K562 (cell line): ENCODE data around the gene CFAP410. TPM values are rescaled to one million over a fixed set of nuclear protein-coding genes. Genes with fewer than 3 reads are reported as not detected.

ENCODE experiments used
- ATAC-seq: fragments of 200-7000 bp; cut with Tn5 transposase; 3 replicates; pipeline ENCODE4 v1.9.1; 2020; ENCODE audit warnings: moderate library complexity
- BruUV-seq: library from RNA; stranded (reverse); fragments of 400-500 nt; replicated peaks from 2 replicates; lab custom pipeline; 2021; lab: Mats Ljungman, UMichigan
- CTCF ChIA-PET: fragments of 300-600 bp; formaldehyde crosslinking; extraction: SDS; loops from one replicate; lab custom pipeline; 2021; ENCODE audit warnings: low intra/inter-chr PET ratio; lab: Yijun Ruan, JAX
- POLR2A ChIA-PET: fragments of 300-600, 350-650 bp; sonication (Branson Sonifier 250); formaldehyde crosslinking; extraction: SDS; loops from one replicate; lab custom pipeline; 2021; ENCODE audit warnings: antibody characterized with exemption, inconsistent platforms; lab: Yijun Ruan, JAX
- DNase-seq, 4 experiments: peaks; one replicate each; pipeline versions ENCODE4 v3.0.0 to v3.0.0-alpha.2; 2011 to 2018; ENCODE audit warnings: low spot score in 3 of 4, mixed read lengths in 3 of 4; ENCODE audit errors: extremely low read depth in 1 of 4
- FAIRE-seq: peaks from 2 replicates; lab custom pipeline; 2011; peaks lifted over from hg19 to GRCh38; lab: Jason Lieb, UNC
- H2AFZ ChIP-seq: 2 replicates; pipeline ENCODE4 v1.6.0; 2011; ENCODE audit warnings: low read depth, low read length, control low read depth, inconsistent platforms
- H3K27ac ChIP-seq: fragments of 200-600 bp; 3 replicates; pipeline ENCODE4 v1.8.0; 2011; ENCODE audit warnings: low read depth, mild to moderate bottlenecking, control low read depth, inconsistent platforms, low read length, moderate library complexity, mixed read lengths; ENCODE audit errors: extremely low read depth
- H3K27me3 ChIP-seq, 2 experiments: fragments of 300-600 bp in 1 of 2; 2 replicates in 1 of 2; 3 replicates in 1 of 2; pipeline versions ENCODE4 v1.6.0 to v1.8.0; 2011; ENCODE audit warnings: inconsistent platforms in 2 of 2, low read length in 2 of 2, mild to moderate bottlenecking in 1 of 2, mixed read lengths in 1 of 2, moderate library complexity in 1 of 2; ENCODE audit not compliant: control insufficient read depth in 2 of 2, insufficient read depth in 2 of 2
- H3K36me3 ChIP-seq: fragments of 300-600 bp; 3 replicates; pipeline ENCODE4 v1.8.0; 2011; ENCODE audit warnings: mild to moderate bottlenecking, low read length, inconsistent platforms; ENCODE audit not compliant: control insufficient read depth, insufficient read depth
- H3K4me1 ChIP-seq, 2 experiments: fragments of 200-600 bp in 1 of 2; replicated peaks in 1 of 2; 2 replicates in 1 of 2; 3 replicates in 1 of 2; pipeline versions ENCODE4 v1.5.1 to v1.8.0; 2011; ENCODE audit warnings: inconsistent platforms in 2 of 2, low read length in 2 of 2, mild to moderate bottlenecking in 1 of 2, mixed read lengths in 1 of 2, moderate library complexity in 1 of 2; ENCODE audit not compliant: control insufficient read depth in 2 of 2, insufficient read depth in 2 of 2
- H3K4me2 ChIP-seq: 2 replicates; pipeline ENCODE4 v1.6.1; 2011; ENCODE audit warnings: low read length, control low read depth, inconsistent platforms, mixed read lengths; ENCODE audit not compliant: insufficient read depth
- H3K4me3 ChIP-seq: fragments of 200-600 bp; sonication (generic), shearing (Covaris generic); 2 replicates; pipeline ENCODE4 v1.5.1; 2016; ENCODE audit warnings: control low read depth, inconsistent platforms
- H3K79me2 ChIP-seq: fragments of 200-600 bp; 3 replicates; pipeline ENCODE4 v1.8.0; 2011; ENCODE audit warnings: low read length, inconsistent platforms; ENCODE audit not compliant: control insufficient read depth, insufficient read depth
- H3K9ac ChIP-seq, 2 experiments: 2 replicates each; pipeline versions ENCODE4 v1.6.0 to v1.6.1; 2011; ENCODE audit warnings: low read depth in 2 of 2, low read length in 2 of 2, control low read depth in 1 of 2, inconsistent platforms in 1 of 2, mild to moderate bottlenecking in 1 of 2, mixed read lengths in 1 of 2; ENCODE audit not compliant: insufficient read depth in 1 of 2
- H3K9me1 ChIP-seq: one replicate; pipeline ENCODE4 v1.6.0; 2011; ENCODE audit warnings: inconsistent platforms, mild to moderate bottlenecking, low read length, moderate library complexity; ENCODE audit not compliant: control insufficient read depth, insufficient read depth
- H3K9me3 ChIP-seq: replicated peaks from 2 replicates; pipeline ENCODE4 v1.5.1; 2011; ENCODE audit warnings: low read depth, low read length, inconsistent platforms; ENCODE audit not compliant: control insufficient read depth, insufficient read depth
- H4K20me1 ChIP-seq: replicated peaks from 2 replicates; pipeline ENCODE4 v1.6.1; 2011; ENCODE audit warnings: low read length, inconsistent platforms, mixed read lengths; ENCODE audit not compliant: control insufficient read depth, insufficient read depth
- CUX1 ChIP-seq: fragments of 200-800 bp; sonication (Bioruptor generic); IDR thresholded peaks from 2 replicates; pipeline ENCODE4 v1.6.1; 2016; ENCODE audit warnings: missing genetic modification characterization, missing compliant biosample characterization
- HNRNPL ChIP-seq: fragments of 200-400 bp; formaldehyde crosslinking; IDR thresholded peaks from 2 replicates; pipeline ENCODE4 v1.6.1; 2017; ENCODE audit warnings: low read depth, mild to moderate bottlenecking, low read length
- WGBS: fragments of 100-300 bp; shearing (Covaris generic); methylation state at CpG from one replicate; pipeline ENCODE4 v1.1.6; 2016; ENCODE audit warnings: low coverage, mixed read lengths; ENCODE audit not compliant: insufficient coverage; ENCODE audit errors: missing lambda C conversion rate; 5-methylcytosine and 5-hydroxymethylcytosine counted together
- in situ Hi-C: fragments of 300-500 bp; cut with MboI; formaldehyde crosslinking; loops from 4 replicates; pipeline ENCODE4 v1.15.0; 2018; ENCODE audit warnings: inconsistent platforms, mixed read lengths
- intact Hi-C: fragments of 100-400 bp; cut with micrococcal nuclease; formaldehyde crosslinking; loops from 2 replicates; pipeline ENCODE4 v1.14.2; 2022
- polyA plus RNA-seq, 8 experiments: library from polyadenylated mRNA; depleted of rRNA in 4 of 8; stranded (reverse) in 5 of 8; unstranded in 3 of 8; fragments of >200 nt; fragmentation: Nextera tagmentation in 2 of 8; fragmentation: Illumina TruSeq in 1 of 8; extraction: Ambion mirVana in 2 of 8; extraction: Trizol in 1 of 8; gene quantifications; 2 replicates each; pipeline versions ENCODE4 v1.2.1 to v1.2.3, GENCODE V29; 2011 to 2014; ENCODE audit warnings: inconsistent platforms in 1 of 8, missing spikeins in 1 of 8
- total RNA-seq, 7 experiments: library from RNA; depleted of rRNA in 6 of 7; stranded (reverse); fragments of >200 nt in 6 of 7; fragmentation: Illumina TruSeq in 2 of 7; extraction: Trizol in 2 of 7; gene quantifications; 2 replicates each; pipeline versions ENCODE4 v1.2.1 to v1.2.3, GENCODE V29; 2011 to 2021; ENCODE audit warnings: low replicate concordance in 1 of 7
- TF ChIP-seq, protein P1 (sequence below), 3 experiments: fragments of 200-800 bp in 1 of 3; sonication (Bioruptor generic) in 1 of 3; sonication (generic) in 1 of 3; formaldehyde crosslinking in 1 of 3; IDR thresholded peaks; 2 replicates each; pipeline versions ENCODE4 v1.6.1 to v1.8.0; 2016 to 2022; ENCODE audit warnings: mild to moderate bottlenecking in 2 of 3, missing compliant biosample characterization in 2 of 3, missing genetic modification characterization in 2 of 3, missing genetic modification reagents in 1 of 3

The CFAP410 gene
- total and polyA plus RNA-seq, 9 of the 15 experiments (the other 6 are each of a cell fraction or from before 2014, with no cell fraction given): 0.07 to 17.3 (median 2.3) TPM

- H3K9ac ChIP-seq: no peak overlapping the region; a peak in 1 of 4 replicates
- H3K9me3 ChIP-seq: no peaks in the 10 kb centered on the region
- H3K4me1 ChIP-seq: peaks cover 7 to 66% of the 10 kb centered on the region in 2 experiments; a peak in 4 of 5 replicates
- ChIA-PET CTCF (no interaction called here), POLR2A (interaction anchor here (0.6 to 1.6 kb wide), 5 partner anchors 9 to 42 kb away, joined by 3 to 7 read pairs (median 6); partner anchors contain the start of gene PFKL)
- H3K9me1 ChIP-seq: peaks cover 9% of the 10 kb centered on the region
- no peak overlapping the region for H3K4me2 ChIP-seq
- H3K36me3 ChIP-seq: peaks cover 8% of the 10 kb centered on the region; the same call in 1 of the 3 replicates
- peaks cover 6% of the 10 kb centered on the region; the same call in 1 of the 2 replicates for H4K20me1 ChIP-seq
- FAIRE-seq (no peak), ATAC-seq (no peak), DNase-seq (no peak)
- H2AFZ ChIP-seq: no peak overlapping the region
- intact Hi-C loops: no loop called here
- BruUV-seq: no TSS peak
- TF ChIP-seq HNRNPL (peak; percentile 71; the same call in 1 of the 2 replicates), CUX1 (CRISPR knock-in tag) (no peak)
- TF ChIP-seq, protein P1, sequence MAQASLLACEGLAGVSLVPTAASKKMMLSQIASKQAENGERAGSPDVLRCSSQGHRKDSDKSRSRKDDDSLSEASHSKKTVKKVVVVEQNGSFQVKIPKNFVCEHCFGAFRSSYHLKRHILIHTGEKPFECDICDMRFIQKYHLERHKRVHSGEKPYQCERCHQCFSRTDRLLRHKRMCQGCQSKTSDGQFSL (CRISPR knock-in tag; IDR thresholded peaks at IDR 0.05): 0 out of 2 replicates have a peak, but pooled peaks have one; percentile 45
- TF ChIP-seq, protein P1 (tag; IDR thresholded peaks at IDR 0.05): peak in 1 of 2 experiments; percentile 73; a peak in 2 of 4 replicates
- 68% methylated on average over 10 of the region's 26 CpGs for WGBS
- no peaks in the 10 kb centered on the region for H3K27me3 ChIP-seq
- H3K4me3 ChIP-seq: no peak overlapping the region
- H3K79me2 ChIP-seq: no peaks in the 10 kb centered on the region
- no peak overlapping the region for H3K27ac ChIP-seq
- in situ Hi-C loops: no loop called here
Measured at GRCh38 chr21:44334329-44335030, 4.7 kb downstream of the CFAP410 start.
